HG03045 (cell line): ENCODE data around the gene AREG.

ENCODE experiments used
- ATAC-seq: cut with Tn5 transposase; IDR thresholded peaks from one replicate; pipeline ENCODE4 v1.9.1; 2021; ENCODE audit warnings: mild to moderate bottlenecking, moderate library complexity; ENCODE audit not compliant: unreplicated experiment

AREG gene

DNA sequence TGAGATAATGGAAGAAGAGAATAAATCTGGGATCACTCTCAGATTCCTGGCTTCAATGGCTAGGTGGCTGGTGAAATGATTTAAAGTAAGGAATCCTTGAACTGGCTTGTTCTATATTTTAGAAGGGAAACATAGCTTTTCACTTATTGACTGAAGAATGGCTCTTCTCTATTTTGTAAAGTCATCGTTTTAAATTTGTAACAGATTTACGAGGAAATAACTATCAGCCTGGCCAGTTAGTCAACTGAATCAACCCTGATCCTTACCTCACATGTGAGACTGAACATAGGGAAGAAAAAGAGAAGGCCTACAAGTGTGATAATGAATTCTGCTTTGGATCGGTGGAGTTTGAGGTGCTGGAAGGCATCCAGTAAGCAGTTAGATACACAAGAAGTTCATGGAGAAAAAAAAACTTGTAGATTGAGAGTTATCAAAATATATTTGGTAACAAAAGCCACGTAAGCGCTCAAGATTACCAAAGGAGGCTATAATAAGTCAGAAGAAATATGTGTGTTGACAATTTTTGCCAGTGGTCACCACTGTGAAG is 12.0 kb downstream of the AREG start:
- no peak for ATAC-seq

GRCh38 chr4:74460833-74461232 is 15.9 kb downstream of the AREG start:
- ATAC-seq = no peak

DNA sequence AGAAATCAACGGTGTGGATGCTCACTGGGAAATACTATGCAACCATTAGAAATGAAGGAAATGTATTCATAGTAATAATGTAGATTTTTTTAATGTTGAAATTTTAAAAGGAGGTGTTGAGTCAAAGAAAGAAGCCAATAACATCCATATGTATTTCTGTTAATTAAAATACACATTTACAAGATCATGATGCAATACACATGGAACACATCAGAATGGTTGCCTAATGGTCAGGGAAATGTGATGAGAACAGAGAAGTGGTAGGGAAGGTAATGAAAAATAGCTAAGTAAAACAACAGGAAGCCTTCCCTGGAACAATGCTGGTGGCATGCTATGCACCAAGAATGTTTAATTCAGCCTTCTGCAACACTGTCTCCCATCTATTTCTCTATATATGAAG is 18.2 kb downstream of the AREG start:
- no peak for ATAC-seq

DNA sequence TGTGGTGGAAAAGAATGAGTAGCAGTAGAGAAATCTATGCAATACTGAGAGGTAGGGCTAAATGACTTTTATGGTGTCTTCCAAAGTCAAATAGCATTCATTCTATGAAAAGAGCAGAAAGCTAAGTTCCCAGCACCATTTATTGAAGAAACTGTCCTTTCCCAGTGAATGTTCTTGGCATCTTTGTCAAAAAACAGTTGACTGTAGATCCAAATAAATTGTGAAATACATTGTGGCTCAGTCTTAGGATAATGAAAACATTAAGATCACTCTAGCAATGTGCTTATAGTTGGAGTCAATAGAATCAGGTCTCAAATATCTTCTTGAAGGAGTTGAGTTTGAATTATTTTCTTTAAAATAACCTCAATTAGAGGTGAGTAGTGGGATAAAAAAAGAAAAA is 19.4 kb downstream of the AREG start:
- no peak for ATAC-seq

DNA sequence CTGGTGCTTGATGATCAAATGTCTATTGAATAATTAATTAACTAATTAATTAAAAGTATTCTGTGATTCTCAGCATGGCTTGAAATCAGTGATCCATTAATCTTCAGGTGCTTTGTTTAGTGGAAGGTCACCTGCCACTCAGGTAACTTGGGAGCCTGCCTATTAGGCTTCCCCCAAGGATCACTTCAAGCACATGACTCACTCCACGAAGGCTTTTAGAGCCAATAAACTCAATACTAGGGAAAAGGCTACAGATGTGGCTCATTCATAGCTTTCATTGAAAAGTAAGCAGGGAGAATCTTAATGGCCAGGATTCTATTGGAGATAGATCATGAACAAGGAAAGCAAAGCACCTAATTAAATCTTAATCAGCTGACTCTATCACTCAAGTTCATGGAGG is 21.3 kb downstream of the AREG start:
- ATAC-seq = no peak

DNA sequence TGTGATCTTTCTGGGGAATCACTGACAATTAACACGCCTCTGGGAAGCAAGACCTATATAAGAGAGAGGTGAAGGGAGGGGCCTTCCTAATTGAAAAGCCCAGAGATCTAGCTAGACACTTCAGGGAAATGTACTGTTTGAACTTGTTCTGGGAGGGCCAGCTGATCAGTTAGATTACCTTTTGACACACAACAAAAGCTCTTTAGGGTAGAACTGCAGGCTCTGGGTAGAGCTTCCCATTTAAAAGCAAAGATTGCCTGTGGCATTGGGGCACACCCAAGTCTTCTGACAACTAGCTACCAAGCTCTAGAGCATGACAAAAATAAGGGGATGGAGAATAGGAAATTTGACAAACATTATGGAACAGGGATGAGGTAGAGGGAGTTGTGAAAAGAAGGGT is 26.3 kb downstream of the AREG start:
- ATAC-seq = no peak

DNA sequence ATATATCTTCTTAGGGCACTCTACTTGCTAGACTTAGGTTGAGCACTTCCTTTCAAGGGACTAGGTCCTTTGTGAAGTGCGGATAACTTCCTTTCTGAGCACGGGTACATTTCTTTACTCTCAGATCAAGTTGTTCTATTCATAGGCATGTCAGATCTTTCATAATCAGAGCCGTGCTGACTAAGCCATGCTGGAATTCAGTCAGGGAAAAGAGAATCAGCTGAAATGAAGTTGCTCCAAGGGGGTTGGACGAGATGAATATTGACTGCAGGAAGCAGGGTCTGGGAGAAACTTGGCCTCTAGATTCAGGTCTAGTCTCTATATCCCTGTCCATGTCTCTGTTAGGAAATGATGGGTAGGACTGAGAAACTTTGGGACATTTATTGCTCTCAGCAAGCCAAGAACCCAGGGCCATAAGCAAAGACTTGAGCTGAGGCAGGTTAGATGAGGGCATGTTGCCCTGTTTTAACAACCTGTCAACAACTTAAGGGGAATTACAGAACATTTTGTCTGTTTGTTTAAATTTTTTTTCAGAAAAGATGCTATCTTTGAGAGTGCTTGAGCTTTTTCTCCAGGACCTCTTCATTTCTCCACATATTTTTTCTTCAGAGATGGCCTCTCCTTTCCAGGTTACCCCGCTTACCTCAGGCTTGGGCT is 28.3 kb downstream of the AREG start:
- ATAC-seq = no peak

DNA sequence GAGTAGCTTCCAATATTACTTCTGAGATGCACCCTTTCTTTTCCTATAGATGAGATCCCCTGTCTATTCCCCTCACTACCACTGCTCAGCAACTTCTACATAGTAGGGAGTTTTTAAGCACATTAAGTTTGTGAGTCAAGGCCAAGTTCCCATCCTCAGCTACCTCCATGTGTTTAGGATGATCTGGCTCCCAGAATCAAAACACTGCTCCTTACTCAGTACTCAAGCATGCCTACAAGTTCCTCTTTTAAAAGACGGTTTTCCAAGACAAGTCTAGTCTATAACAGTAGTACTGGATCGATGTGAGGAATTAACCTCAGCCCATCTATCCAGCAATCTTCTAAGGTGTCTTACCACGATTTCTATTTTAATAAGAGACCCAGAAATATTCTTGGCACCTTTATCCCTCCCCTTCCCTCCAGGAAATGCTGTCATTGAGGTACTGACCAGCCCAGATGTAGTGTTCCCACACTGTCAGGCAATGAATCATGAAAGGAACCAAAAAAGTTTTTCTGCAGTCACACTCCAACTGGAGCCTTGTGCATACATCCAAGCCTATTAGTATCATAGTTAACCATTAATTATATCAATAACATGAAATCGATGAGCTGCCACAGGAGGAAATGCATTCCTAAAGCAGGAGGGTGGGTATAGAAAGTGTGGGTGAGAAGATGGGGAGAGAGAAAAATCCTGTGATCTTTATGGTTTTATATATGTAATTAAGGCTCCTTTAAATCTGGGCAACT is 29.6 kb downstream of the AREG start:
- ATAC-seq = no peak

DNA sequence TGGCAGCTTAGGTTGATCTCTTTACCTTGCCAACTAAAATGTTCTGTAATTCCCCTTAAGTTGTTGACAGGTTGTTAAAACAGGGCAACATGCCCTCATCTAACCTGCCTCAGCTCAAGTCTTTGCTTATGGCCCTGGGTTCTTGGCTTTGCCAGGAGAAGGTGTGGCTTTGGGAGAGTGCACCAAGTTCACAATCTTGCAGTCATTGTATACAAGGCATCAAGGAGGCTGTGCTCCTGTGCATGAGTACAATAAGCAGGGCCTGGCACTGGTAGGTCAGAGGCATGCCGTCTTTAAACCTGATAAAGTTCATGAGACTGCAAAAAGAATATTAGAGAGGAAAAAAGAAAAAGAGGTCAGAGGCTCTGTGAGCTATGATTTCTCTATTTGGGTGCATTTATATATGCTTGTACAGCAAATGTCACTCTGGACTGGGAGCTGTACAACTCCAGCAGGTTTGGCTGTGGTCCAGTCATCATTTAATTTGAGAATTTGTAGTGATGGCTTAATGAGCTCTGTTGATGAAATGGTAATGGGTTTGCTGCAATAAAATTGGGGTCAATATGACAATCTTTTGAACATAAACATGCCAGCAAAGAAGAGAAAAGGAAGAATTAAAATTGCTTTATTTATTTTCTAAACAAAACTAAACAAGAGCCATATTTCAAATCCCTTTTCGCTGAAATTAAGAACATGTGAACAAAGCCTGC is 30.3 kb downstream of the AREG start:
- ATAC-seq = no peak

DNA sequence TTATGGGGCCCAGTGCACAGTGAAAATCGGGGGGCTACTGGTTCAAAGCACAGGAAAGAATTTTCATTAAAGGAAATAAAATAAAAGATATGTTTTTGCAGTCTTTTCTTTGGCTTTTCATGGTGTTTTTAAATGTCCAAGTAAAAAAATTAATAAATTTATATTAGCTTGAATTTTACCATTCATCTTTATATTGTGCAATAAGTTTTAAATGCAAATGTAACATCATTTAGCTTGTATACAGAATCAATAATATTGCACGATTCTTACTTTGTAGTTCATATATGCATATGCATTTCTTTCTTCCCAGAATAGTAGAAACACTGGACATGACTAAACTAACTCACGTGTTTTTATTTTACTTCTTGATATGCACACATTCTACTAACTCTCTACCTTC is 31.0 kb downstream of the AREG start:
- ATAC-seq = no peak

DNA sequence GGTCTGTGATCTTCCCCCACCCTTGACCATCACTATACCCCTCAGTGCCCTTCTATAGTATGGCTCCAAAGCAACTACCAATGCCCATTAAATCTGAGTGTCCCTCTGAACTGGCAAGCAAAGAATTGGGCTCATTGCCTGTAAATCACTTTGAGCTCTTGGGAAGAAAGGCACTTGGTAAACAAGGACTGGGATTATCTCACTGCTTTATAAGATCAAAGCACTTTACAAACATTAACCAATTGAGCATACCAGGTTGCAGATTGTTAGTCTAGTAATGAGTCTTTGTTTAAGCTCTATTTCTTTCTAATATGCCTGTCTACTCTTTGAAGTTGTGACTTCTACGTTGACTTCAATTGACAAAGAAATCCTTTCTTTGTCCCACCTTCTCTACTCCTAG is 34.1 kb downstream of the AREG start:
- ATAC-seq = no peak

- no peak for ATAC-seq
These were observed 35.3 kb downstream of the AREG start for GRCh38 chr4:74480267-74480666.

DNA sequence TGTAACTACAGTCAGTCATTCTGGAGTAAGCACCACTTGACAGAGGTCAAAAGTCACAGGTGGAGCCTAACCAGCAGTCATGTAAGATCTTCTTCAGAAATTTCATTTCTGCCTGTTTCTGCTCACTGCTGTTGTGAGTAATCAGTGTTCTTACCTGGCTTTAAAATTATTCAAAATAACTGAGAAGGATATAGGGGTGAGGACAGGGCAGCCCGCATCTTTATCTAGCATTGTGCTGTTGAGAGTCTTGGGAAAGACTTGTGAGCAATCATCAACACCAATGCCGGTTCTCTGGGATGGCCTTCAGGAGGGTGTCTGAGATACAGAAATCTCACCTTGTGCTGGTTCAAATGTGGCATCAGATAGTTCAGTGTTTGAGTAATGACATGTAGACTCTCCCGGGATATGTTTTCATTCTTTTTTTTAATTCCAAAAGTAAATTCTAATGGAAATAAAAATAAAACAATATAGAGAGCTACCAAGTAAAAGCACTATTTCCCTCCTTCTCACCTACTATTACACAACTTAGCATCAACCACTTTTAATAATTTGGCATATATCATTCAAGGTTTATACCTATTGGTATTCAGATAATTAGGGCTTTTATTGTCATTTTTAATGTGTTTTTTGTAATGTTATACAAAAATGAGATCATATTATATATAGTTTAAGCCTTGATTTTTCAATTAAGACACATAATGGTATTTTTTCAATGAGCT is 37.1 kb downstream of the AREG start:
- ATAC-seq = no peak

GRCh38 chr4:74483226-74483911 is 38.4 kb downstream of the AREG start:
- no peak for ATAC-seq

DNA sequence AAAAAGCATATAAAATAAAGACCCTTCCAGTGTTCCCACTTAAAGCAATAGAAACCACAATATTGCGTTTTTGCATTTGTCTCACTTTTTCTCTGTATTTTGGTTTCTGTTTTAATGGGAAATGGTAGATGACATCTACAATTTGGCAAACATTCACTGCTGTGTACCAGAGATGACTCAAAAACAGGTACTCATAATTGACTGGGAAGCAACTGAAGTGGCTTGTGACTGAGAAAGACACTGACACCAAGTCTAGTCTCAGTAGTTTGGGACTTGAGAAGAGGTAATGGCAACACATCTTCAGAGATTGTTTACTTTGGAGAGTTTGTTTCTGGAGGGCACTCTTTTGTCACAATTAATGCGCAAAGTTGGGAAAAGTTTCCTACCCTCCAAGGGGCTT is 42.0 kb downstream of the AREG start:
- no peak for ATAC-seq

- no peak for ATAC-seq
These were observed 42.8 kb downstream of the AREG start for GRCh38 chr4:74487771-74488170.

DNA sequence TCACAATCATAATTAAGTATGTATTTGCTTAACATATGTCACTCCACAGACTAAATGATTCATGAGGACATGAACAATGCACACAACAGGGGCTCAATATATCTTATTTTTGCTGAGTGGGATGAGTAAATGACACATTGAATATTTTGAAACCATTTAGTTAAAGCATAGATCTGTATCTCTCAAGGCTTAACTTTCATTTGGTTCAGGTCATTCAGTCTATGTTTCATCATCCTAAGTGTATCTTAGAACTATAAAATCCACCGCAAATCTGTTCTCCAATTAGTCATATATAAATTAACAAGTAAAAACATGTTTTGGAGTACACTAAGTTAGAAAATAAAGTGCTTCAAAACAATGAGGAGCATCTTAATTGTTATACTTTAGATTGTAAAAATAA is 45.8 kb downstream of the AREG start:
- no peak for ATAC-seq

- no peak for ATAC-seq
These were observed 55.2 kb downstream of the AREG start for GRCh38 chr4:74499986-74500781.

DNA sequence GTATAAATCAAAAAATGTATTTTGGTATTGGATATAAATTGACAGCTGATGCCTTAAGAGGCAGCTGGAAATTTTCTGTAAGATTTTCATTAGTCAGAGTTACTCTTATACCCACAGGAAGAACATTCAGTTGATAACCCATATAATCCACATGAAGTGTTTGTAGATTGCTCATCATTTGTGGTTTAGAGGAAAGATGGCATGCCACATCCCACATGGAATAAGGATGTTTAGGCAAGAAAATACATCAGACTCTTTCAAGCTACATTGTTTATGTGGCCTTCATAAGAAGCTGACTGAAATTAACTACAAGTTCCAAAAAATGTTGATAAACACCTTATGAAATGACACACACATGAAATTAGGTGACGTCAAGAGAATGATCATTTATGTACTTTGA is 56.6 kb downstream of the AREG start:
- ATAC-seq = no peak

- ATAC-seq = no peak
These were observed 58.6 kb downstream of the AREG start for GRCh38 chr4:74503580-74503979.
